Measurements from ENCODE around the gene NEK7.
"Not testable (repeated sequence)": the region's sequence is repeated elsewhere in the genome, so short reads cannot be mapped to it uniquely, and the experiment has no call there.

NEK7 gene

DNA sequence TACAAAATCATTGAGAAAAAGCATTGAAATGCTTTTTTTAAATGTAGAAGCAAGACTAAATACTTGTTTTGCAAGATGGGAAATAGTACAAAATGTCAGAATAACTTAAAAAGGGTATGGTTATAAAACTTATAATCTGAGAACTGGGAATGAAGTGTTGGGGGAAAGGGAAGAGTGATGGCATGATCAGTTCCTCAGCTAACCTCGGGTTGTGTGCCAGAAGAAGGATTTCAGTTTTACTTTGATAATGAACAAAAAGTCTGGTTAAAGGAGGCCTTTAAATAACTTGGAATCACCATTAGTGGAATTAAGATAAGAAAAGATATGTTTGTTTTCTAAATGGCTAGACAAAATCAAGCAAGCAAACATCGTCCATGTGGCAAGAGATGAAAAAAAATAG is 20.7 kb downstream of the NEK7 start:
- Histone ChIP-seq H3K9ac (ENCODE audit: low read depth, low read length) (no peak overlapping the region), H3K4me3 (ENCODE audit: low read depth, low read length) (no peak overlapping the region), H3K4me1 (ENCODE audit: control insufficient read depth, insufficient read depth, low read length) (peaks cover 3% of the 10 kb centered on the region)

DNA sequence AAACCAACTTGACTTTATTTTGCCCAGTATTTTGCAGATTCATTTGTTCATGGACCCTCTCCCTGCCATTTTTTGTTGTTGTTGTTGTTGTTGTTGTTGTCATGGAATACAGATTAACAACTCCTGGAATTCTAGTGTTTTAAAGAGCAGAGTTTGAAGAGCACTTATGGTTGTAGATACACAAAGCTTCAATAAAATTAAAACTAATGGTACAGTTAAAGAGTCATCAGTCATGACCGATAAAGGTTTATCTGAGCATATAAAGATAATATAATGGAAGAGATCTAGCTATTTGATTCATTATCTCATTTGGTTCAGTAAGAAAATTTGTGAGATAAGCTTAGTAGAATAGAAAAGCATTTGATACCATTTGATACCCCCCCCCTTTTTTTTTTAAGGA is 21.8 kb downstream of the NEK7 start:
- H3K36me3 ChIP-seq (ENCODE audit: control insufficient read depth, insufficient read depth, low read length): no peaks in the 10 kb centered on the region
- no peak overlapping the region for H3K4me3 ChIP-seq (ENCODE audit: low read depth, low read length)
- H3K4me1 ChIP-seq (ENCODE audit: control insufficient read depth, insufficient read depth, low read length): peaks cover 3% of the 10 kb centered on the region
- H3K27me3 ChIP-seq (ENCODE audit: control insufficient read depth, insufficient read depth, low read length): no peaks in the 10 kb centered on the region
- H3K9ac ChIP-seq (ENCODE audit: low read depth, low read length): no peak overlapping the region
- H3K9me3 ChIP-seq (ENCODE audit: control insufficient read depth, insufficient read depth, low read length): no peaks in the 10 kb centered on the region

More for the DNA sequence above, 20.7 kb downstream of the NEK7 start:
- Histone ChIP-seq H3K36me3 (ENCODE audit: control insufficient read depth, insufficient read depth, low read length) (no peaks in the 10 kb centered on the region), H3K27me3 (ENCODE audit: control insufficient read depth, insufficient read depth, low read length) (no peaks in the 10 kb centered on the region), H3K9me3 (ENCODE audit: control insufficient read depth, insufficient read depth, low read length) (no peaks in the 10 kb centered on the region)

GRCh38 chr1:198179556-198179981 is 22.8 kb downstream of the NEK7 start:
- Histone ChIP-seq H3K27me3 (ENCODE audit: control insufficient read depth, insufficient read depth, low read length) (no peaks in the 10 kb centered on the region), H3K36me3 (ENCODE audit: control insufficient read depth, insufficient read depth, low read length) (no peaks in the 10 kb centered on the region), H3K9me3 (ENCODE audit: control insufficient read depth, insufficient read depth, low read length) (no peaks in the 10 kb centered on the region), H3K9ac (ENCODE audit: low read depth, low read length) (no peak overlapping the region), H3K4me1 (ENCODE audit: control insufficient read depth, insufficient read depth, low read length) (peaks cover 3% of the 10 kb centered on the region), H3K4me3 (ENCODE audit: low read depth, low read length) (no peak overlapping the region)

GRCh38 chr1:198183605-198184004 is 26.8 kb downstream of the NEK7 start:
- H3K9me3 ChIP-seq (ENCODE audit: control insufficient read depth, insufficient read depth, low read length): no peaks in the 10 kb centered on the region
- H3K36me3 ChIP-seq (ENCODE audit: control insufficient read depth, insufficient read depth, low read length): no peaks in the 10 kb centered on the region
- H3K9ac ChIP-seq (ENCODE audit: low read depth, low read length): no peak overlapping the region
- H3K27me3 ChIP-seq (ENCODE audit: control insufficient read depth, insufficient read depth, low read length): no peaks in the 10 kb centered on the region
- no peak overlapping the region for H3K4me3 ChIP-seq (ENCODE audit: low read depth, low read length)
- H3K4me1 ChIP-seq (ENCODE audit: control insufficient read depth, insufficient read depth, low read length): peaks cover 3% of the 10 kb centered on the region

GRCh38 chr1:198184516-198184915 is 27.7 kb downstream of the NEK7 start:
- peaks cover 2% of the 10 kb centered on the region for H3K4me1 ChIP-seq (ENCODE audit: control insufficient read depth, insufficient read depth, low read length)
- no peak overlapping the region for H3K4me3 ChIP-seq (ENCODE audit: low read depth, low read length)
- no peak overlapping the region for H3K9ac ChIP-seq (ENCODE audit: low read depth, low read length)
- H3K9me3 ChIP-seq (ENCODE audit: control insufficient read depth, insufficient read depth, low read length): no peaks in the 10 kb centered on the region
- no peaks in the 10 kb centered on the region for H3K27me3 ChIP-seq (ENCODE audit: control insufficient read depth, insufficient read depth, low read length)
- no peaks in the 10 kb centered on the region for H3K36me3 ChIP-seq (ENCODE audit: control insufficient read depth, insufficient read depth, low read length)

GRCh38 chr1:198185146-198185545 is 28.3 kb downstream of the NEK7 start:
- H3K36me3 ChIP-seq (ENCODE audit: control insufficient read depth, insufficient read depth, low read length): no peaks in the 10 kb centered on the region

DNA sequence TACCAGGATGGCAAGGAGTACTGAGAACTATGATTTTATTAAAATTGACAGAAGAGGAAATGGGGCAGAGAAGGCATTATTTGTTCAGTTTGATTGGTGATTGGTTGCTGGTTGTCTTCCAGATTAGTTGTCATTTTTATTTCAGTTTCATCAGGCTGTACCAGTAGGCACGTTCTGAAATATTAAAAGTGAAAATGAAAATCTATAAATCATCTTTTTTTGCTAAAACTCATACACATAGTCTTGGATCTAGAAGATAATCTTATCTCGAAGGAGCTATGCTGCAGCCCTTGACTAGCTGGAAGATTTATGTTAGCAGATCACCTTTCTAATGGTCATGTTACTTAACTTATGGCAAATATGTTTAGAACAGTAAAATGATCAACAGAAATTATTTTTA is 29.0 kb downstream of the NEK7 start:
- no peaks in the 10 kb centered on the region for H3K4me1 ChIP-seq (ENCODE audit: control insufficient read depth, insufficient read depth, low read length)
- no peaks in the 10 kb centered on the region for H3K27me3 ChIP-seq (ENCODE audit: control insufficient read depth, insufficient read depth, low read length)
- H3K36me3 ChIP-seq (ENCODE audit: control insufficient read depth, insufficient read depth, low read length): no peaks in the 10 kb centered on the region
- H3K4me3 ChIP-seq (ENCODE audit: low read depth, low read length): no peak overlapping the region
- H3K9me3 ChIP-seq (ENCODE audit: control insufficient read depth, insufficient read depth, low read length): no peaks in the 10 kb centered on the region
- no peak overlapping the region for H3K9ac ChIP-seq (ENCODE audit: low read depth, low read length)

More at GRCh38 chr1:198185146-198185545, 28.3 kb downstream of the NEK7 start:
- Histone ChIP-seq H3K4me1 (ENCODE audit: control insufficient read depth, insufficient read depth, low read length) (no peaks in the 10 kb centered on the region), H3K9me3 (ENCODE audit: control insufficient read depth, insufficient read depth, low read length) (no peaks in the 10 kb centered on the region), H3K27me3 (ENCODE audit: control insufficient read depth, insufficient read depth, low read length) (no peaks in the 10 kb centered on the region), H3K4me3 (ENCODE audit: low read depth, low read length) (no peak overlapping the region), H3K9ac (ENCODE audit: low read depth, low read length) (no peak overlapping the region)

- Histone ChIP-seq H3K9ac (ENCODE audit: low read depth, low read length) (no peak overlapping the region), H3K27me3 (ENCODE audit: control insufficient read depth, insufficient read depth, low read length) (no peaks in the 10 kb centered on the region), H3K36me3 (ENCODE audit: control insufficient read depth, insufficient read depth, low read length) (no peaks in the 10 kb centered on the region), H3K4me3 (ENCODE audit: low read depth, low read length) (no peak overlapping the region), H3K9me3 (ENCODE audit: control insufficient read depth, insufficient read depth, low read length) (no peaks in the 10 kb centered on the region), H3K4me1 (ENCODE audit: control insufficient read depth, insufficient read depth, low read length) (no peaks in the 10 kb centered on the region)
These were observed 30.2 kb downstream of the NEK7 start for GRCh38 chr1:198186916-198187580.

GRCh38 chr1:198187973-198188588 is 31.3 kb downstream of the NEK7 start:
- no peaks in the 10 kb centered on the region for H3K9me3 ChIP-seq (ENCODE audit: control insufficient read depth, insufficient read depth, low read length)
- no peak overlapping the region for H3K4me3 ChIP-seq (ENCODE audit: low read depth, low read length)
- no peak overlapping the region for H3K9ac ChIP-seq (ENCODE audit: low read depth, low read length)
- no peaks in the 10 kb centered on the region for H3K36me3 ChIP-seq (ENCODE audit: control insufficient read depth, insufficient read depth, low read length)
- H3K4me1 ChIP-seq (ENCODE audit: control insufficient read depth, insufficient read depth, low read length): no peaks in the 10 kb centered on the region
- H3K27me3 ChIP-seq (ENCODE audit: control insufficient read depth, insufficient read depth, low read length): no peaks in the 10 kb centered on the region

- H3K4me3 ChIP-seq (ENCODE audit: low read depth, low read length): no peak overlapping the region
- no peaks in the 10 kb centered on the region for H3K36me3 ChIP-seq (ENCODE audit: control insufficient read depth, insufficient read depth, low read length)
- H3K27me3 ChIP-seq (ENCODE audit: control insufficient read depth, insufficient read depth, low read length): no peaks in the 10 kb centered on the region
- no peak overlapping the region for H3K9ac ChIP-seq (ENCODE audit: low read depth, low read length)
- H3K9me3 ChIP-seq (ENCODE audit: control insufficient read depth, insufficient read depth, low read length): no peaks in the 10 kb centered on the region
- no peaks in the 10 kb centered on the region for H3K4me1 ChIP-seq (ENCODE audit: control insufficient read depth, insufficient read depth, low read length)
These were observed 34.3 kb downstream of the NEK7 start for GRCh38 chr1:198191117-198191516.

GRCh38 chr1:198193871-198194270 is 37.1 kb downstream of the NEK7 start:
- H3K4me3 ChIP-seq (ENCODE audit: low read depth, low read length); H3K27me3 ChIP-seq (ENCODE audit: control insufficient read depth, insufficient read depth, low read length); H3K4me1 ChIP-seq (ENCODE audit: control insufficient read depth, insufficient read depth, low read length); H3K9ac ChIP-seq (ENCODE audit: low read depth, low read length); H3K36me3 ChIP-seq (ENCODE audit: control insufficient read depth, insufficient read depth, low read length); H3K9me3 ChIP-seq (ENCODE audit: control insufficient read depth, insufficient read depth, low read length): not testable (repeated sequence)

DNA sequence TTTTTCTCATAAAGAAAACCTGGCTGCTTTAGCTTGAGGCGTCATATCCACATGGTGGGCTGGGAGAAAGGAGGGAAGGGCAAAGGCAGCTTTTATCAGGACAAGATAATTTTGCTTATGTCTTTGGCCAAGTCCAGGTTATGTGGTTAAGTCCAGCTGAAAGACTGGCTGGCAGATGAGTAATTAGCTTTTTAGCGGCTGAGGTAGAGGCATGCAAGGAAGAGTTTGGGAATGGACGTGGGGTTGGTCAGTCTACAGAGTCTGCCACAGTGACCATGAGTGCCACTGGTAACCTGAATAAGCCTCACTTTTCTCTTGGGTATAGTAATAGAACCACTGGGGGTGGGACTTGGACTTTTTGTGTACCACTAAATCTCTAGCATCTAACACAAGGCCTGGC is 39.8 kb downstream of the NEK7 start:
- Histone ChIP-seq H3K4me3 (ENCODE audit: low read depth, low read length) (no peak overlapping the region), H3K9ac (ENCODE audit: low read depth, low read length) (no peak overlapping the region), H3K4me1 (ENCODE audit: control insufficient read depth, insufficient read depth, low read length) (no peaks in the 10 kb centered on the region), H3K27me3 (ENCODE audit: control insufficient read depth, insufficient read depth, low read length) (no peaks in the 10 kb centered on the region), H3K36me3 (ENCODE audit: control insufficient read depth, insufficient read depth, low read length) (no peaks in the 10 kb centered on the region), H3K9me3 (ENCODE audit: control insufficient read depth, insufficient read depth, low read length) (no peaks in the 10 kb centered on the region)

Measured in iPS-15b (cell line).